HCEC 1CT (cell line): Measurements from ENCODE around the gene MAP6.
"Not testable (repeated sequence)": the region's sequence is repeated elsewhere in the genome, so short reads cannot be mapped to it uniquely, and the experiment has no call there.

Experiments
- DNase-seq: peaks from one replicate; pipeline ENCODE4 v3.0.0-alpha.2; 2017

MAP6 gene

DNA sequence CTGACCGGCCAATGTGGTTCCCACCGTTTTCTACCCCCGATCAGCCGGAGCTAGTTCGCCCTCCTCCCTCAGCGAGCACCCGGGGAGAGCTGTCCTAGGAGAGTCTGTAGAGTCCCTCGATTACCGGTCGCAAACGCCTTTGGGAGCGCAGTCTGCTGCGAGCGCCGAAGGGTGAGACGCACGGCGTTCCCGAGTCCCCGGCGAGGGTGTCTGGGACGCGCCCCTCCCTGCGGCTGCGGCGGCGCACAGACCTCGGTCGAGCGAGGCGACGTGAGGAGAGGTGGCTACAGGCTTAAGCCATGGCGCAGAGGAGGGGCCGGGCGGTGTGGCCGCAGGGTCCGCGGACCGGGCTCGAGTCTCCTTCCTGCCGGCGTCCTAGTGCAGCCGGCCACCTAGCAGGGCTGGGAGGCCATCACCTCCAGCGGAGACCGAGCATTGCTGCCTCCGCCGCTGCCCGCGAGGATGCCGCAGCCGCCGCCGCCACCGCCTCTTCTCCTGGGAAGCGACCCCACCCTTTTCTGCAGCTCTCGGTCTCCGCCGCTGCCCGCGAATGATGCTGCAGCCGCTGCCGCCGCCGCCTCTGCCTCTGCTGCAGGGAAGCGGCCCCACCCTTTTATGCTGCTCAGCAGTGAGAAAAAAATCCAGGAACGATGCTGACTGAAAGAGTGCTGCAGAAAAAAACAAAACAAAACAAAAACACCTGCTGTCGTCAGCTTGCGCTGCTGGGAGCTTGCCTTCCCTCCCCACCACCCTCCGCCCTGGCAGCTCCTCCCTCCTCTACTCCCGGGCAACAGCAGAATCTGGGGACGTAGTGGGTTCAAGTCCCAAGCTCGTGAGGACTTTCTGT is at the start of gene MAP6:
Gene MAP6 (minus strand): TSS at position 588 of the 847 bp plus-strand sequence. CDS start 669 bp downstream, outside the sequence.
- no peak for DNase-seq

DNA sequence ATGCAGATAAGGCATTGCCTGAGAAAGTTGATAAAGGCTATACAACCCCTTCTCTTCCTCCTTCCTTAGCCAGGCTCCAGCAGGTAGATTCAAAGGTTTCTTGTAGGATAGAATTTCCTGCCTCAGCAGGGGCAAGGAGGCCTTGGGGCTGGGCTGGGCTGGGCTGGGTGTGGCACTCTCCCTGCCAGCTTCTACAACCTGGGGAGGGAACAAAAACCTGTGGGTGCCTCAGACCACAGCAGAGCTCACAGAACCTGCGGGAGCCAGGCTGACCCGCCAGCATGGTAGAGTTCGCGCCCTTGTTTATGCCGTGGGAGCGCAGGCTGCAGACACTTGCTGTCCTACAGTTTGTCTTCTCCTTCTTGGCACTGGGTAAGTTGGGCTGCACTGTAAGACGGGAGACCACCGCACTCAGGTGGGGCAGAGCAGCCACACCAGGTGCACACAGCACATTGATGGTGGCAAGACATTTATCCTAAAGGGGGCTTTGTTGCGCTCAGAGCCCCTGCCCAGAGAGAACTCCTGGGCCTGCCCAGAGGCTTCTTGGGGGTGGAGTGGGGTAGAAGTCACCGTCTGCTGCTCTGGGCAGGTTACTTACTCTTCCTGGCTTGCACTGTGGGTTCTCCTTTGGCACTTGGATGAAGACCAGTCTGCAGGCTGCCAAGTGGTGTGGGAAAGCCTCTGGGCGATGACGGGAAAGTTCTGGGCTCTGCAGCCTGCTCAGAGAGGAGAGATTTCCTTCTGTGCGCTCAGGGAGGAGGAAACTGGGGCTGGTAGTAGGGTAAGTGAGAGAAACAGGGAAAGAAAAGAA is 49.0 kb upstream of the MAP6 start, which contains the start of gene MOGAT2:
Gene MOGAT2 (plus strand): TSS at position 231 of the 811 bp plus-strand sequence. CDS start 51 bp downstream, at position 282.
- no peak for DNase-seq

DNA sequence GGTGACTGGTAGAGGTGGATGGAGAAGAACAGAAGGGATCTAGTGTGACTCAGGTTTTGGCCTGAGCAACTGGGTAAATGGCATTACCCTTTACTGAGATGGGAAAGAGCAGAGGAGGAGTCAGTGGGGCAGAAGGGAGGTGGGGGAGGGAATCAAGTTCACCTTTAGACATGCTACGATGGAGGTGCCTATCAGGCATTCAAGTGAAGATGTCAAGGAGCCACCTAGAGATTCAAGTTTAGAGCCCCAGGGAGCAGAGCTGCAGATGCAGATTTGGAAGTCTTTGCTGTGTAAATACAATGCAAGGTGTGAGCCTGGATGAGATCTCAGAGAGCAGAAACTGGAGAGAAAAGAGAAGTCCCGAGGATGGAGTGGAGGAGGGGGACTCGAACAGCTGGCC is 47.8 kb upstream of the MAP6 start:
- no peak for DNase-seq

DNA sequence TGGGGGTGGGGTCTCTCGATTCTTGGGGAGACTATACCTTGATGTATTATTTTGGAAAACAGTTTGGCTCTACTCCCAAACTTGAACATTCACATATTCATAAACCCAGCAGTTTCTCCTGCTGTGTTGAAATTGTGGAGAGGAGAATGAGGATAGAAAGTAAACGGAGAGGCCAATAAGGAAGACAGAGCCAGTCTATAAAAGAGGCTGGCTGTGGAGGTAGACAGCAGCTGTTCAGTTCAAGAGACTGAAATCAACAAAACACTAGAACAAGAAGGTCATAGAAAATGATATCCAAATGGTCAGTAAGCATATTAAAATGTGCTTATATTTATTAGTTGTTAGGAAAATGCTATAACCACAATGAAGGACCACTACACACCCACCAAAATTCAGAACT is 46.9 kb upstream of the MAP6 start:
- DNase-seq, result no peak

DNA sequence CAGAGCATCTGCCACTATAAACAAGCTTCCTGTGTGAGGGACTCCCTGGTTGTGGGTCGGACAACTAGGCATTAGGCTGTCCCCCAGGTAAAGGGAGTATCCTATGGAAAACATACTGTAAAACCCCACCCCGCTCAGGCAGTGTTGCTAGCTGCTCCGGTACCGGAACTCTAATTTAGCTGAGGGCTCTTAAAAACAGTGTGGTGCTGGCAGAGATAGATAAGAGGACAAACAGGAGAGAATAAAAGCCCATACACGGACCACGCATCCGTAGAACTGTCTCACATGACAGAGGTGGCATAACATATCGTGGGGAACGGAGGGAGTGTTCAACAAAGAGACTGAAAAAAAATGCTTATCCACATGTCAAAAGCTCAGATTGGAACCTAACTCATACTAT is 45.4 kb upstream of the MAP6 start:
- no peak for DNase-seq

DNA sequence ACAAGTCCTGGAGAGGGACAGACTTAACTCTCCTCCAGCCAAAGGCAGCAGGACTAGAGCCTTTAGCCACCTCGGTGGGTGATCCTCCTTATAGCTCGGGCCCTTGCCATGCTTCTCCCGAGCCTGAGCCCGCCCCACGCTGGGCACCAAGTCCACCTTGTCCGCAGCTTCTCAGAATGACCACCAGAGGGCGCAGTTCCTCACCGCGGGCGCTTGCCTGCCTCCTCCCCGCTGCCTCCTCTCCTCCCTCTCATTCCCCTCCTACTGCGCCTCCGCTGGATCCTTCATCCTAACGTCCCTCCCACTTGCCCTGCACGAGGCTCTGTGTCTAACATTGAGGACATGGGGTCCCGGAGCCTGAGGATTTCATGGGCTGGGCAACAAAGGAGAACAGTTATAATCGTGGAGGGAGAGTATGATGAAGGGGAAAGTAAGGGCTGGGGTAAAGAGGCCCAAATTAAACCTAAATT is 37.5 kb upstream of the MAP6 start:
- peak; percentile 72 for DNase-seq

DNA sequence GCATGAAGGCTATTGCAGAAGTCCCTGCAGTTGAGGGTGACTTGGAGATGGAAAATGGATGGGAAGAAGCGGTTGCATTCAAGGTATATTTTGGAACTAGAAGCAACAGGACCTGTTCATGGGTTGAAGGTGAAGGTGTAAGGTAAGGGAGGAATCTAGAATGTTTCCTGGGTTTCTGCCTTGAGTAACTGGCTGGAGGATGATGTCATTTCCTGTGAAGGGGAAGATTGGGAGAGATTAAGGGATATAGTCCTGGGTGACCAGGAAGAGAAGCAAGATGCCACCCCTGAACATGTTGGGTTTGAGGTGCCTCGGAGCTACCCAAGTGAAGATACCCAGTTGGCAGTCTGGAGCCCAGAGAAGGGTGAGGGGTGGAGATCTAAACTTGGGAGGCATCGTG is 36.7 kb upstream of the MAP6 start:
- DNase-seq, result no peak

DNA sequence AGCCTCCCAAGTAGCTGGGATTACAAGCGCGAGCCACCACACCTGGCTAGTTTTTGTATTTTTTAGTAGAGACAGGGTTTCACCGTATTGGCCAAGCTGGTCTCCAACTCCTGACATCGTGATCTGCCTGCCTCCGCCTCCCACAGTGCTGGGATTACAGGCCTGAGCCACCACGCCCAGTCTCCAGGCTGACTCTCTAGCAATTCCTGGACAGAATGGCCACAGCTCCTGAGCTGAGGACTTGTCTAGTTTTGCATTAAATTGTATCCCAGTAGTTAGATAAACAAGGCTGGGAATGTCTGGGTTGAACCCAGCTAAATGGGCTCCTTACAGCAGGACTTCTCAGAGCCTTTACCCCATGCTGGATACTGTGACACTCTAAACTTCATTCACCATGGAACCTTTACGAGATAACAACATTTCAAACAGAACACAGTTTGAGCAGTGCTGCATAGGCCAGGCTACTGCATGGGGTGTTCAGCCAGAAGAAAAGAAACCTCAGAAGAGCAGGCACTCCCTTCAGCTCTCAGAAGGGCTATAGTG is 34.9 kb upstream of the MAP6 start:
- no peak for DNase-seq

DNA sequence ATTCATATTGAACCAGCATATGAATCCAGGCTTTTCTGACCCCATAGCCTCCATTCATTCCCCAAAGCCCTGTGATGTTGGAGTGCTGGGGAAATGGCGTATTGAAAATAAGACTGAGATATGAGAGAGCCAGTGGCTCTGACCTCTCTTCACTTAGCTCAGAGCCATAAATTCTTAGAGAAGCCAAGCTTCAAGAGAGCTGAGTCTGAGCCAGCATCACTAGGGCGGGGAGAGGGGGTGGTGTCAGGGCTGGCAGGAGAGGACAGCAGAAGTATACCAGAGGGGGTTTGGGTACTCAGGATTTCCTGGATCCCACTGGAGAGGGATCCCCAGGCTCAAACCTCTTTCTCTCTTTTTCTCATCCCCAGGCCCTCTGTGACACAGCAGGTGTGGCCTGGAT is 32.1 kb upstream of the MAP6 start:
- no peak for DNase-seq

DNA sequence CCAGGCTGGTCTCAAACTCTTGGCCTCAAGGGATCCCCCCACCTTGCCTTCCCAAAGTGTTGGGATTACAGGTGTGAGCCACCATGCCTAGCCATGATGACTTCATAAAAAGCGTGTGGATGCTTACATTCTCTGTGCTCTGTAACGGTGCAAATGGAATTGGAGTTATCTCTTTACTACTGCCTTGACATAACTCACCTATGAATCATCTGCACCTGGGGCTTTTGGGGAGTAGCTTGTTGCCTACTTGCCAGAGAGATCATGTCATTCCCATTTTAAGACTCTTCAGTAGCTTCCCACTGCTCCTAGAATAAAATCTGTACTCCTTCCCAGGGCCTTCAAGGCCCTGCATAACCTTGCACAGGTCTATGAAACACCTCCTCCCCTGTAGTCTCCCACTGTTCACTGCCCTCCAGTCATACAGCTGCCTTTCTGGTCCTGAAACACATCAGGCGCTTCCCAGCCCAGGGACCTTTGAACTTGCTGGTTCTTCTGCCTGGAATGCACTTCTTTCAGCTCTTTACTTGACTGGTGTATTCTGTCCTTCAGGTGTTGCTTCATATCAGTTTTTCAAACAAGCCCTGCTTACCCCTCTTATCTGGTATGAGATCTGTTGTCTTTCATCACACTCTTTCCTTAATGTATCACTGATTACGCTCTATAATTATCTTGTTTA is 29.2 kb upstream of the MAP6 start:
- DNase-seq, result no peak

DNA sequence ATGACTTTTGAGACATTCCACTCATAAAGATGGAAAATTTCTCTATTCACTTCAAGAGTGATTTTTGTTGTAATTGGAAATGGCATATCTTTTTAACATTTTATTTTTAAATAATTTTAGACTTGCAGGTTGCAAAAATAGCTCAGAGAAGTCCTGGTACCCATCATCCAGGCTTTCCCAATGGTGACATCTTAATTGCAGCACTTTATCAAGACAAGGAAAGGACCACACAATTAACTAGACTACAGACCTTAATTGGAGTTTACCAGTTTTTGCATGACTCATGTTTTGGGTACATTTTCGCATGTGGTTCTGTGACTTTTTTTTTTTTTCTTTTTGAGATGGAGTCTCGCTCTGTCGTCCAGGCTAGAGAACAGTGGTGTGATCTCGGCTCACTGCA is 23.0 kb upstream of the MAP6 start:
- DNase-seq, result no peak

DNA sequence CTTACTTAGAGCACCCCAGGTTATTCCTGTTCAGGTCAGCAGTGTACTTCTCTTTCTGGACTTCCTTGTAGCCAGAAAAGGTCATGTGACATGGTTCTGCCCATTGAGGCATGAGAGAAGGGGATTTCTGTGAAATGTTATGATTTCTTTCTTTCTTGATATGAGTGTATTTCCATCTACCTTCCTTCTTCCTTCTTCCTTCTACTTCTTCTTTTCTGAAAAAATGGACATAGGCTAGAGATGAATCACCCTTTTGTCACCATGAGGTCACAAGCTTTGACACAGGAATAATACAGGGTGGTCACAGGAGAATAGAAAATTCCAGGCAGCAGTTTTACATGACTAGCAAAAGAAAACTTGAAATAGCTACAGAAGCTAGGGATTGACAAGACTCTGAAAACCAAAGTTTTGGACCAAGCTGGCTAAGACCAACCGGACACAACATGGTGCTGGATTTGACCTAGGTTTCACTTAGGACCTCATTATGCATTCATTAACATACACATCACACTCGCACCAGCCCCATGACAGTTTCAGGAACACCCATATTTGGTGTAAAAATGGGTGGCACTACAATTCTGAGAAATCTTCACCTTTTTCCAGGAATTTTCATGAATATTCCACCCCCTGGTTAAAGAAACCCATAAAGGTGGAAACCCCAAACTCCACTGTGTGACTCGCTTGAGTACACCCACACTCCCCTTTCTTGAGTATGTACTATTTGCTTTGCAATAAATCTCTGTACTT is 21.2 kb upstream of the MAP6 start:
- no peak for DNase-seq

DNA sequence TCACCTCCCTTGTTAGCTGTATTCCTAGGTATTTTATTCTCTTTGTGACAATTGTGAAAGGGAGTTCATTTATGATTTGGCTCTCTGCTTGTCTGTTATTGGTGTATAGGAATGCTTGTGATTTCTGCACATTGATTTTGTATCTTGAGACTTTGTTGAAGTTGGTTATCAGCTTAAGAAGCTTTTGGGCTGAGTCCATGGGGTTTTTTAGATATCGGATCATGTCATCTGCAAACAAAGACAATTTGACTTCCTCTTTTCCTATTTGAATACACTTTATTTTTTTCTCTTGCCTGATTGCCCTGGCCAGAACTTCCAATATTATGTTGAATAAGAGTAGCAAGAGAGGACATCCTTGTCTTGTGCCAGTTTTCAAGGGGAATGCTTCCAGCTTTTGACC is 15.0 kb upstream of the MAP6 start:
- not testable (repeated sequence) for DNase-seq

DNA sequence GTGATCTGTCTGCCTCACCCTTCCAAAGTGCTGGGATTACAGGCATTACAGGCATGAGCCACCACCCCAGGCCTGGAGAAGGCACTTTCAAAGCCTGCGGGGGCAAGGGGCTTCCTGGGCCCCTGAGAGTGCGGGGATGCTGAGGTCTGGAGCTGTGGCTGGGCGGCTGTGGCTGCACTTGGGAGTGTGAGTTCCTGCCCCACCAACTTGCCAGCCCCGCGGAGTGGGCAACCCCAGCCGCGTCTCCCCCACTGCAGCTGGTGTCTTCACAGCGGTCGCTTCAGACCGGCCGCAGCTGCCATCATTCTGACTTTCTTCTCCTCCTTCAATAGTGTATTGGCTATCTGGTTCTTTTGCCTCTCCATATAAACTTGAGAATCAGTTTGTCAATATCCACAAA is 10.7 kb upstream of the MAP6 start:
- DNase-seq, result no peak

DNA sequence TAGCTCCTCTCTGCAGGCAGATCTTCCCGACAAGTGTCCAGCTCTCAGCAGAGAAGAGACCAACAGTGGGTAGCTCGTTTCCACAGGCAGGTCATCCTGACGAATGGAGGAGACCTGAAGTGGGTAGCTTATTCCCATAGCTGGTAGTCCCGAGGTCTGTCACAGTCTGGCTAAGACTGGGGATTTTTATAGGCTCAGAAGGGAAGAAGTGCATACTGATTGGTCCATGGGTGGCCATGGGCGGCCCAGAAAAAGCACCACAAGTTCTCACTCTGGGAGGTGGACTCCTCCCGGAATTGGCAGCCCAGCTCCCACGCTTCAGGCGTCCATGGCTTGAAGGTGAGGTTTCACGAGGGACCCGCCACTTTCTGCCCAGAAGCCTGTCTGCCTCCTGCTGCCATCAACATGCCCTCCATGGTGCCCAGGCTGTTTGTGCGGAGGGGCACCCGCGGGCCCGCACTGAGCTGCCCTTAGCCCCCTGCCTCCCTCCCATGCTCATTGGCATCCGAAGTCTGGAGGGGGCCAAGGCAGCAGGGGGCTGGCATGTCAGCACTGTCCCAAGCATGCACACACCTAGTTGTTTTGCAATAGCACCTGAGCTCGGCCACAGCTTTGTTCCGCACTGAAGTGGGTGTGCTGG is 9.9 kb upstream of the MAP6 start:
- DNase-seq, result no peak

DNA sequence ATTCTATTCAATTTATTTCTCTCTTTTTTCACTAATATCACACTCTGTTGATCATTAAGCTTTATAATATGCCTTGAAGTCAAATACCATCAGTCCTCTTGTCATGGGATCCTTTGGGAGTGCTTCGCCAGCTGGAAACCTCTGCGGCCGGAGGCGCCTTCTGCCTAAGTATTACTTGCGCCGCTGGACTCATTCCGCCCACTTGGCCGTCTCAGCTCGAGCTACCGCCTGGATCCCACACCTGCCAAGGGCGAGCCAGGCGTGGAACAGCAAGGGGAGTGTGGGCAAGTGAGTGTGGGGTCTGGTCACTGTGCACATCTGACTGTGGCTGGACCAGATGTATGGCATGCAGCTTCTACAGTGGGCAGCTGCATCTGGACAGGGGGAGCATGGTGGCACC is 9.1 kb upstream of the MAP6 start:
- no peak for DNase-seq

DNA sequence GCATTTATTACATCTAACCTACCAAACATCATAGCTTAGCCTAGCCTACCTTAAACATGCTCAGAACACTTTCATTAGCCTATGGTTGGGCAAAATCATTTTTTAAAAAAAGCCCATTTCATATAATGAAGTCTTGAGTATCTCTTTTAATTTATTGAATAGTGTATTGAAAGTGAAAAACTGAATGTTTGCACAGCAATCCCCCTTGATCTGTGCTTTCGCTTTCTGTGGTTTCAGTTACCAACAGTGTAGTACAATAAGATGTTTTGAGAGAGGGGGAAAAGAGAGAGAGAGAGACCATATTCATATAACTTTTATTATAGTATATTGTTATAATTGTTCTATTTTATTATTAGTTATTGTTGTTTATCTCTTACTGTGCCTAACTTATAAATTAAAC is 8.4 kb upstream of the MAP6 start:
- no peak for DNase-seq

DNA sequence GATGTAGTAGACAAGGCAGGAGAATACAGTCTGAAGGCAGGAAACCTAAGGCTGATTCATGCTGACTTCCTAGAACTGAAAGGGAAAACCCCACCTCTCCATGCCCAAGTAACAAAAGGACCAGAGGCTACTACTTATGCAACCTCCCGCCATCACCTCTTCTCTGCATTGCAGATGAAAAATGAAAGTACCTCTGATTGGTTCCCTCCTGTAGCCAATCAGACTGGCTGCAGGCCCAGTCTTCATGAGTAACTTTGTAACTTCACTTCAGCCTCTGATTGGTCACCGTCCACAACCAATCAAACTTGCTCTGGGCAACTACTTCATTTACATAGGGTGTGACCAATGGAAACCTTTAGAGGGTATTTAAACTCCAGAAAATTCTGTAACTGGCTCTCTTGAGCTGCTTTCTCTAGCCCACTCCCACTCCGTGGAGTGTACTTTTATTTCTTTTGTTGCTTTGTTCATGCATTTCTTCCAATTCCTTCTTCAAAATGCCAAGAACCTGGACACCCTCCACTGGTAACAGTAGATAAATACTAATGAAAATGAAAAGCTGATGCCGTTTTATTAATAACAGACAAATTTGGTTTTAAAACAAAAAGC is 5.2 kb upstream of the MAP6 start:
- DNase-seq, result peak; percentile 3

DNA sequence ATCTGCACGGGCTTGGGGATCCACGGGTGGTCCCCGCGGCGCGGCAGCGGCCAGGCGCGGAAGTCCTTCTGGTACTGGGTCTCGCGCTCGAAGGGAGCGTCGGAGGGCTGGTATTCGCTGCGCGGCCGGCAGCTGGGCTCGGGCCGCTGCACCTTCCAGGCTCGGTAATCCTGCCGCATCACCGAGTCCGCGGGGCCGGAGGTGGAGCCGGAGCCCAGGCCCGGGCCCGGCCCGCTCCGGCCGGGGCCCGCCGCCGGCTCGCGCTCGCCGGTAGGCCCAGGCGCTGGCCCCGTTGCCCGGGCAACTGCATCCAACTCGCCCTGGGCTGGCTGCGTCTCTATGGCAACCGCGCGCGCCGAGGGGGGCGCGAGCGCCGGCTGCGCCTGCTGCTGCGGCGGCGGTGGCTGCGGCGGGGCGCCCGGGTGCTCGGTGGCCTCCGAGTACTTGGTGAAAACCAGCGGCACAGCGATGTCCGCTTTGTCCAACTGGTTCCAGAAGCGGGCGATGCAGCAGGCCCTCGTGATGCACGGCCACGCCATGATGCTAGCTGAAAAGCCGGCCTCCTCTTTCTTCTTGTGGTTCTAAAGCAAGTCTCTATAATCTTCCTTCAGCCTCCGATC is 897 bp downstream of the MAP6 start:
- DNase-seq, result no peak

DNA sequence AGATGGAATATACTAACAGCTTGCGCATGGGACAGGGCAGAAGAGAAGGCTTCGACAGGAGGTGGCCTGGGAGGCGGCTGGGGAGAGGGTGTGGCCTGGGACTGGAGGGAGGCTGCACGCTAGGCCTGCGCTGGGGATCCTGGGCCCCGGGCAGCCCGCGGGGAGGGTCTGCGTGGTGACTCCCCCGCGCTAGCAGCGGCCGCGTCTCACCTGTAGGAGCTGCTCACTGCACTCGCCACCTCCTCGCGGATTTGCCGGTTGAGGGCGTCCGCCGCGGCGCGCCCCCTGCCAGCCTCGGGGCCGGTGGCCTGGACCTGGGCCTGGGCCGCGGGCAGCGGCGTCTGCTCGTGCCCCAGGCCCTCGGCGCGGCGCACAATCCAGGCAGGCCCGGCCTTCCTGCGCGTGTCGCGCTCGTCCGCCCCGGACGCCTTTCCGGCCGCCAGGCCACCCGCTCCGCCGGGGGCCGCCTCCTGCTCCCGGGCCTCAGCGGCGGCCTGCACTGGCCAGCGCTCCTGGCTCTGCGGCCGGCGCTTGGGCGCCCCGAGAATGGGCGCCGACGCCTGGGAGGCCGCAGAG is 1.5 kb downstream of the MAP6 start:
- no peak for DNase-seq

DNA sequence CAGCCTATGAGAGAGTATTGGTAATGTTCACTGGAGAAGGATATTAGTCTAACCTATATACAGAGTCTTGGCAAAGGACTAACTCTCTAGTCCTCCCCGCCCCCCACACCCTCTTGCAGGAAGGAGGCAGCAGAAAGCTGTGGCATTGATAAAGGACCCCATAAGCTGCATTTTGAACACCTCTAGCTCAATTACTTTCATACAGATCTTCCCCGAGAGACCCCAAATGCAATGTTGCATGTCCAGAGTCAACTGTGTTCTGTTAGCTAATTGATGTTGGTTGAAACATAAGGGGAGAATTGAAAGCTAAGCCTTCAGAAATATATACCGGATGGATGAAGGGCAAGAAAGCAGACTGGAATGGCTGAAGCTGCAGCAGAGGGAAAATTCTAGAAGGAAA is 2.8 kb downstream of the MAP6 start:
- no peak for DNase-seq
